Activated CD4-positive, CD25-positive, alpha-beta regulatory T cell treated with anti-CD3 and anti-CD28 coated beads, Interleukin-2, amount 50 U/mL, for 24 hours (primary cell): Measurements from ENCODE around the gene FLAD1.

Source experiments
- ATAC-seq, 2 donors: fragments of 150-1000 bp; cut with Tn5 transposase; one replicate each; pipeline ENCODE4 v1.10.0; 2021; ENCODE audit warnings: mild to moderate bottlenecking in 1 of 2, moderate library complexity in 1 of 2

FLAD1 gene

DNA sequence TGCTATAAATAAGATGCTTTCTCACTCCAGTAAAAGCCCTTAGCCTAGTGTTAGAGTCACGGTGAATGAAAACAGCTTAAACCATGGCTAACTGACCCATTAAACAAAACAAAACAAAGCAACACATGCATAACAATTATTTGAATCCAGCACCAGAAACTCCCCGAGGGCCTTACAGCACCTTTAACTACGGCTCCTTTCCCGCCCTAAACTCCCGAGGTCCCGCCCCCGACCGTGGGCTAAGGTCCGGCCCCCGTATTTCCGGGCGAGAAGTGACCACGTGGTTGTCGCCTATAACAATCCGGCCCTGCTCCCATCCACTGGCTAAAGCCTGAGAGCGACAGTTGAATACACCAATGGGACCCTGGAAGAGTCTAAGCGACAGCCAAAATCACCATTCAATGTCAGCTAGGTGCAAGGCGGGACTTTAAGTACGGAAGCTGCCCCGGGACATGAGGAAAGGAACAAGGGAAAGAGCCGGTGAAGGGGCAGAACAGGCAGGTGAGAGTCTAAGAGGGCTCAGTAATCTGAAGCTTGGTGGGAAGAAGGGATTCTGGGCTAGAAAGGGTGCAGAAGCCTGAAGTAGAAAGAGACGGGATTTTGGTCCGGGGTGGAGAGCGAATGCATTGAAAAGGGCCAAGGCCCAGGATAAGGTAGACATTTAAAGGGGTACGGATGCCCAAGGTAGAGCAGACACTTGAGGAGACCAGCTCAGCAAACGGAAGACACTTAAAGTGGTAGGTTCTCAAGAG is at the start of gene FLAD1:
FLAD1 (plus strand) TSS at position 448 of the 752 bp plus-strand sequence. CDS start 351 bp downstream, outside the sequence.
- ATAC-seq: peak; percentile 100

DNA sequence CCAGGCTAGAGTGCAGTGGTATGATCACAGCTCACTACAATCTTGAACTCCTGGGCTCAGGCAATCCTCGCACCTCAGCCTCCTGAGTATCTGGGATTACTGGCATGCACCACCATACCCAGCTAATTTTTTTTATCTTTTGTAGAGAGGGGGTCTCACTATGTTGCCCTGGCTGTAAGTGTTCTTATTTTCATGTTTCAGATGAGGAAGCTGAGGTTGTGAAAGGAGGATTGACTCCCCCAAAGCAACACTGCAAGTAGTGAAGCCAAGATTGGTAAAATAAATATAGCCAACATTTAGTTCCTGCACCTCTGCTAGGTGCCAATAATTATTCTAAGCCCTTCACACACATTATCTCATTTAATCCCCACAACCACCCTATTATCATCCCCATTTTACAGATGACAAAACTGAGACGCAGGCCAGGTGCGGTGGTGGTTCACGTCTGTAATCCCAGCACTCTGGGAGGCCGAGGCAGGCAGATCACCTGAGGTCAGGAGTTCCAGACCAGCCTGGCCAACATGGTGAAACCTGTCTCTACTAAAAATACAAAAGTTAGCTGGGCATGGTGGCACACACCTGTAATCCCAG is 48.7 kb upstream of the FLAD1 start:
- ATAC-seq: no peak

DNA sequence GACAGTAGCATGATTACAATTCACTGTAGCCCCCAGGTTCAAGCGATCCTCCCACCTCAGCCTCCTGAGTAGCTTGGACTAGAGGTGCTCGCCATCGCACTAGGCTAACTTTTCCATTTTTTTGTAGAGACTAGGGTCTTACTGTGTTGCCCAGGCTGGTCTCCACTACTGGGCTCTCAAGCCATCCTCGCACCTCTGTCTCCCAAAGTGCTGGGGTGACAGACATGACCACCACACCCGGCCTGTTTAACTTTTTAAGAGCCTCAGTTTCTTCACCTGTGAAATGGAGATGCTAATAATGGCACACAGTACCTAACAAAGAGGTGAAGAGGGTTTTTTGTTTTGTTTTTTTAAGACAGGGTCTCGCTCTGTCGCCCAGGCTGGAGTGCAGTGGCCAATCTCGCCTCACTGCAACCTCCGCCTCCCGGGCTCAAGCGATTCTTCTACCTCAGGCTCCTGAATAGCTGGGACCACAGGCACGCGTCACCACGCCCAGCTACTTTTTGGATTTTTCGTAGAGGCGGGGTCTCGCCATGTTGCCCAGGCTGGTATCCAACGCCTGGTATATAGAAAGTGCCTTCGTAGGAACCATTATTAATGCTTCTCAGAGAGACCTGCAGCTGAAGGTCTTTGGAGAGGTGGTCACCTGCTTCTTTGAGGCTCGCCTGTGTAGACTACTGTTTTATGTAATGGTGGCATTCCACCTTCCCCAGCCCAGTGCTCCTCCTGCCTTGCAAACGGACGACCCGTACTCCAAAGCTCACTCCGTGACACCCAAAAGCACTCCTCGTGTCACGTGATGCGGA is 47.2 kb upstream of the FLAD1 start:
- no peak for ATAC-seq

DNA sequence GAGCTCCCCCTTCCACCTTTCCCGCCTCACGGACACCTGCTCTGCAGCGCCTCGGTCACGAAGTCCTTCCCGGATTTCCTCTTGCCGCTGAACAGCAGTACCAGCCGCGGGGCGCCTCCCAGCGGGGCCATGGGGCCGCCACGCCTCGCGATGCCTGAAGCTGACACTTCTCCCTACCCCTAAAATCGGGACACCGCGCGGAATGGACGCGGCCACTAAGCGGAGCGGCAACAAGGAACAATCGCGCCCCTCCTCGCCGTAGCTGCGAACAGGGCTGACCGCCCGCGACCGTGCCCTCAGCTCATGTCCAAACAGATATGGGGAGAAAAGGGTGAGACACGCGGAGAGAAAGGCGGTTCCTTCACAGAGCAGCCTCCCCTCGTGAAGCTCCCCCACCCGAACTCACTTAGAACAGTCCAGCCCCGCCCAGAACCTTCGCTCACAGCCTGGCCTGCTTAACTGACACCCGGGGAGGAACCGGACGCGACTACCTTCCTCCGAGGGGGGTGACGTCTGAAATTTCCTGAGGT is 46.5 kb upstream of the FLAD1 start, which contains the start of gene PMVK:
PMVK (minus strand) TSS at position 165 of the 530 bp plus-strand sequence; CDS start at position 131, 34 bp downstream.
- ATAC-seq: peak; percentile 84 to 89

DNA sequence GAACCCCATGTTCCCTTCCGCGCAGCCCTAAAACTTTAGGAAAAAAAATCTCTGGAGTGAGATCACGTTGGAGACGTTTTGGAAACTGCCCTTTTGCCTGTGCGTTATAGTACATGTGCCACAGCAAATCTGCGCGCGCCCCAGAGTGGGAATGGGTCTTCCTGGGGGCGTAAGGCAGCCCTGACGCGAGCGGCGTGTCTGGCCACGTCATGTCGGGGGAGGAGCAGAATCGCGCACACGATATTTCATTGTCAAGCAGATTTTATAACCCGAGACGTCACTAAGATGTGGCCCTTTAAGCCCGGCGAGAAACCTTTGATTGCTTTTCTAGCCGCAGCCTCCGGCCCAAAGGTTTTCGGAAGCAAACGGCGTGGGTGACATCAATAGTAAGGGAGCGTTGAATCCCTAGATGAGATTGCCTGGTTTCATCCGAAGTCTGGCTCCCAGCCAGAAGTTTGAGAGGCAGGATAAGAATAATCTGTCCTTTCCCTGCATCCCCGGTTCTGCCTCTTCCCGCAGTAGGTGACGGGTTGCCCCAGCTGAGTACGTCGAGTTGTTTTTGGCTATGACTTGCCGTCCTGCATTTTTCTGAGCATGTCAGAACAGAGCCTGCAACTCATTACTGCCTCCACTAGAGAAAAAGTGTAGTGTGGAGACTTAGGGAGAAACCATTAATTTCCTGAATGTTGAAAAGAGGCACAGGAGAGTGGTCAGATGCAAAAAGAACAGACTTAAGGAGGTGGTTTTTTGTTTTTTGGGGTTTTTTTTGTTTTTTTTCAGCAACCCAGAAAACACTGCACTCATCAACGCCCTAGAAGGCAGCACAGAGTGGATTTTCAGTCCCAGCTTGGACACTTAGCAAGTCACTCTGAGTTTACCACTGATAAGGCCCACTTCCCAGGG is 45.8 kb upstream of the FLAD1 start:
- ATAC-seq: peak; percentile 77

DNA sequence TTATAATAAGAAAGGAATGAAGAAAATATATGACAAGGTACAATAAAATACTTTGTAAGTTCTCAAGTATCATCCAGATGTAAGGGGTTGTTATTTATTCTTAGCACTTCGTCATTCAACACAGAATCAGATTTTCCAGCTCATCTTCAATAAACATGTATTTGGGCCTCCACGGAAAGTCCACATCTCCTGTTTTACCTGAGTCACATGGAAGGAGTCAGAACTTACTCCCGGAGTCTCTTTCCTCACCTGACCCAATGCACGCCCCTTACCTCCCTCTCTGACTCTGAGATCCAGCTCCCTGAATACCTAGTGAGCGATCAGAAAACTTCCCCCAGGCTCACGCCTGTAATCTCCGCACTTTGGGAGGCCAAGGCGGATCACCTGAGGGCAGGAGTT is 45.2 kb upstream of the FLAD1 start:
- ATAC-seq: no peak

DNA sequence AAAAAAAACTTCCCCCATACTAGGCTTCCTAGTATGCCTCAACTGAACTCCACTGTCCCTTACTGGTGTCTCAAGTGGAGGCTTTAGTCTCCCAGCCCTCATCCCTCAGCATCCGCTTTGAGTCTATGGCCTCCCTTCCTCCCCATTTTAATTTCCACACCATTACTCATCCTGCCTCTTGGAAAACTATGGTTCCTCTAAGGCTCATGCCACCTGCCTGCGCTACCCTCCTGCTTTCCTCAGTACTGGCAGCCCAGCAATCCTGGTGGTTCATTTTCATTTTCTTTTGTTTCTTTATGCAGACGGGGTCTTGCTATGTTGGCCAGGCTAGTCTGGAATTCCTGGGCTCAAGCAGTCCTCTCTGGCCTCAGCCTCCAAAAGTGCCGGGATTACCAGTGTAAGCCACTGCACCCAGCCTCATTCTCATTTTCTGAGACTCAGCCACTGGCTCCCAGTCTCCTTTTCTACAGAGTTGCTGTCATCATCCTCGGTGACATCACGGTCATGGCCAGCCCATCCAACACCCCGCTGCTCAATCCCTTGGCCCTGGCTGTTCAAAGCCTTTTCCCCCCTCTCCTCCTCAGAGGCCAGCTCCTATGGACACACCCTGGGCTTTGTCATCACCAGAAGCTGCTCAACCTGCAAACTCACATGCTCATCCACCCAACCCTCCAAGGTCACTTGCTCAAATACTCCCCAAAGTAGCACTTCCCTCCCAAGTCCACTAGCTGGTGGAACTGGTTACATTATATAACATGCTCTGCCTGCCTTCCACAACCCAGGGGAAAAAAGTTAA is 44.3 kb upstream of the FLAD1 start:
- no peak for ATAC-seq

DNA sequence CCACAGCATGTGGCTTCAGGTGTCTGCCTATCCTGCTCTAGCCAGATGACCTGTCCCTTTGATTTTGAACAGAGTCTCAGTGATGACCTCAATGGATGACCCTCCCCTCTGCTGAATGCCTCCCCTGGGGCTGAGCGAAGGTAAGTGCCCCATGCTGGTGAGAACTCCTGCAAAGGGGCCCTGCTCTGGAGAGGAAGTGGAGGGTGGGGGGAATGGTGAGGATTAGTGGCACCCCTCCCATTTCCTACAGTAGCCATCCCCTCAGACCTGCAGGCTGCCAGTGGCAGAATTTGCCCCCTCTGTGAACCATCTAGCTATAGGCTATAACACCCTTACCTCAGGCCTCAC is 43.0 kb upstream of the FLAD1 start:
- ATAC-seq: no peak

DNA sequence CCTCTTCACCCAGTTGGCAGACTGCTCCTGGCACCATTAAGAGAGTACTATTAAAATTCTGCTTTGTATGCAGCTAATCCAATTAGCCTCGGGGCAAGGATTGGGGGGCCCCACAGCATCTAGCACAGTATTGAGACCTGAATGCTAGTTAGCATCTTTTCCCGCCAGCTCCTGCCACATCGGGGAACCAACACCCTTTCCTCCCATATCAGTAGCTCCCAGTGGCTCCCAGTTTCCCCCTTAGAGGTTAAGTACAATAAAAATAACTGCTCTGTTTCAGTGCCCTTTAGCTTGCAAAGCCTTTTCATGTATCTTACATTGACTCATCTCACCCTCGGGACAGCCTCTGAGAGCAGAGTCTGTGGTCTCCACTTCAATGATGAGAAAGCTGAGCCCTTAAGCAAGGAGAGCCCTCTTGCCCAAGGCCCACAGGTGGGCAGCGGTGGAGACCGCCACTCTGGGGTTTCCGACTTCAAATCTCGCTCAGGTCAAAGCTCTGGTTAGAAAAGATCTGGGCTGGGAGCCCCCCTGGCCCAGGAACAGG is 42.4 kb upstream of the FLAD1 start:
- ATAC-seq: peak in 1 of 2 donors; percentile 11

DNA sequence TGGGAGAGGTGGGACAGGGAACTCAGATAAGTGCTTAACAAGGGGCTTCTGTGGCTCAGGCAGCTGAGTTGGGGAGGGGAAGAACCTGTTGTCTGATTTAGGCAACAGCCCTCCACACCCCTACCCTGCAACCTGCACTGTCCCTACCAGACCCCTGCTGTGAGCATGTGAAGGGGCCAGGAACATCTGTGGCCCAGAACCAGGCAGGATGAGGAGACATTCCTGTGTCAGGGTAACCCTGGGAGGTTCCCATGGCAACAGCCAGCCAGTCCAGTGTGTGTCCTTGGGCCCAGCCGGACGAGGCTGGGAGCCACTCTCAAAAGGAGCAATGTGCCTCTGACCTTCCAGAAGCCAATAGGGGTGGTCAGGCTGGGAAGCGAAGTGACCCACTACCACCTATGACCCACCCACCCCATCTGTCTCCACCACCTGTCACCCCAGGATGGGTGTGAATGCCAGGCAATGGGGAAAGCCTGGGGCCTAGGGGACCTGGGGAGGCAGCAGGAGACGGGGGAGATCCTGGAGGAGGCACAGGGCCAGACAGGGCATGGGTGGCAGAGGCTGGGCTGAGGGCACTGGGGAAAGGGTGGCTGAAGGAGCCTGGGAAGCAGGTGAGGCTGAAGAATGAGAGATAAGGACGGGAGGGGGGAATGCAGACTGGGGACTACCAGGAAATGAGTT is 41.7 kb upstream of the FLAD1 start:
- ATAC-seq: no peak

DNA sequence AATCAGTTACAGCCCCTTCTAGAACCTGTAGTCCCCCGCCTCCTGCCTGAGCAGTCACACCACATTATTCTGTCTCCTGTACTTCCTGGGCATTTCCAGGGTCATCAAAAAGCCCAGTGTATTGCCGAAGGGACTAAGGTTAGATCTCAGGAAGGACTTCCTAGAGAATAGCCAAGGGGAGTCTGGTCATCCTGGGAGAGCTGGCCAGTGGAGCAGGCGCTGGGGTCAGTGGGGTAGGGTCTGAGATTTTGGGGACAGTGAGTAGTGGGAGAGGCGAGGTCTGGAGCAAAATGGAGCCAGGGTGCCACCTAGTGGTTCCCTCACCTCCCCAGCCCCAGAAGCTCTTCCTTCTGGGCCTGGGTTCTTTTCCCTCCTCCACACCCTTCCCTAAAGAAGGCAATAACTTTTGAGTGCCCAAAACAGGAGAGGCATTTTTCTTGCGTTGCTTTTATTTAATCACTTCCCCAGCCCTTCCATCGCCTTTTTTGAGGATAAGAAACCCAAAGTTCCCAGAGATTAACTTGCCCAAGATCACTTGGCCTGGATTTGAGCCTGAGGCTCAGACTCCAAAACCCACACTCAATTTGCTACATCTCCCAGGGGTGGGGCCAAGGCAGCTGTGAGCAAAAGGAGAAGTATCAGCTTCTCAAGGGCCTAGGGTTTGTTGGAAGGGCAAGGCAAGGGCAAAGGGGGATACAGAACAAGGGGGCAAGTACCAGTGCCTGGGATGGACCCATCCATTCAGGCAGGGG is 39.3 kb upstream of the FLAD1 start:
- peak in 1 of 2 donors; percentile 40 for ATAC-seq

DNA sequence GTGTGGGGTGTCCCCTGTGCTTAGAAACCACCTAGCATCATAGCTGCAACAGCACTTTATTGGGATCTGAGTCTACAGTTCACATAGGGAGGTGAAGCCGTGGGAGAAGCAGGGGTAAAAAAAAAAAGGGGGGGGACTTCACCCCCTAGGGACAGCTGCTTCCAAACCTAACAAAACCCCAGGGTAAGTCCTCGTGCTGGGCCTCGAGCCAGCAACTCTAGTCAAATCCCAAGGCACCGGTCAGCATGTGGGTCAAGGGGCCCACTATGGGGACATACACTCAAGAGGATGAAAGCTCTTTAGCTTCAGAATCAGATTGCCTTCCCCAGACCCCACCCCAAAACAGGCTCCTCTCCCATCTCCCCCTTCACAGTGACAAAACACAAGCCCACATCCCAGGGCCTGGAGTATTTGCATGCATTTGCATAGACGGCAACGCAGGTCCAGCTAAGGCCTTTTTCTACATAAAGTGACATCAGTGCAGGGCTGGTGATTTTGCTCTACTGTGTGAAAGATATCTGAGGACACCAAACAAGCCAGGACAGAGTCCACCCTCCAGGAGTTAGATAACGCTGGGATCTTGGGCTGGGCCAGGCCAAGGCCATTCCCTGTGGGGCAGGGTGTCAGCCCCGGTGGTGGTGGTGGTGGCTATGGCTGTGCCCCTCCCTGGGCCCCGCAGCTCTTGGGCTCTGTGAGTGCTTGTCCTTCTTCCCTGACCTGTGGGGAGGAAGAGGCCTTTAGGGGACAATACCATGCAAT is 38.6 kb upstream of the FLAD1 start:
- no peak for ATAC-seq

DNA sequence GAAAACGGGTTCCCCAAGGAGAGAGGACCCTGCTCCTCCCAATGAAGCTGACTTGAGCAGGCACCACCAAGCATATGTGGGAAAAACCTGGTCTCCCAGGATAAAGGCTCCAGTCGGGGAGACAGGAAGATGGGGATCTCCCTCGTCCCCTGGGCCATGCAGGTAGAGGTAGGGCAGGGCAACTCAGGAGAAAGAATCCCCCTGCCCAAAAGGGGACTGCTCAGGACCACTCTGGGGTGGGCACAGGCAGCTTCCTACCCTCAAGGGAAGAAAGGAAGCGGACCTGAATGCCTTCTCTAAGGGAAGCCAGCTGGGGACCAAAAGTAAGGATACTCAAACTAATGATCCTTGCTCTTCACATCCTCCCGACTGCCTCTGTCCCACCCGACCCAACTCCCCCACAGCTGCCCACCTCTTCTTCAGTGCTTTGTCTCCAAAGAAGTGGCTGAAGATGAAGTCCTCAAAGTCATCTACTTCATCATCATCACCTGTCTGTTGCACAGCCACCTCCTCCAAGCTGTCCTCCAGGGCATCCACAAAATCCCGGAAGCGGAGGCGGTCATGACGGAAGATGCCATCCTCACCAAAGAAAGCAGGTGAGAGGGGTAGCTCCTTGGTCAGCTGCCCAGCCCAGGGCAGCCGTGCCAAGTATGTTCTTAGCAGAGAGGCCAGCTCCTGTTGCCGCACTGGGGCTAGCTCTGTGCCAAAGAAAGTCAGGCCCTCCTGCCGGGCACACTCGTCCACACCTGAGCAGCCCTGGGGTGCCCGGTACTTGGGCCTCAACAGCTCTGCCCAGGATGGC is 37.8 kb upstream of the FLAD1 start:
- no peak for ATAC-seq

DNA sequence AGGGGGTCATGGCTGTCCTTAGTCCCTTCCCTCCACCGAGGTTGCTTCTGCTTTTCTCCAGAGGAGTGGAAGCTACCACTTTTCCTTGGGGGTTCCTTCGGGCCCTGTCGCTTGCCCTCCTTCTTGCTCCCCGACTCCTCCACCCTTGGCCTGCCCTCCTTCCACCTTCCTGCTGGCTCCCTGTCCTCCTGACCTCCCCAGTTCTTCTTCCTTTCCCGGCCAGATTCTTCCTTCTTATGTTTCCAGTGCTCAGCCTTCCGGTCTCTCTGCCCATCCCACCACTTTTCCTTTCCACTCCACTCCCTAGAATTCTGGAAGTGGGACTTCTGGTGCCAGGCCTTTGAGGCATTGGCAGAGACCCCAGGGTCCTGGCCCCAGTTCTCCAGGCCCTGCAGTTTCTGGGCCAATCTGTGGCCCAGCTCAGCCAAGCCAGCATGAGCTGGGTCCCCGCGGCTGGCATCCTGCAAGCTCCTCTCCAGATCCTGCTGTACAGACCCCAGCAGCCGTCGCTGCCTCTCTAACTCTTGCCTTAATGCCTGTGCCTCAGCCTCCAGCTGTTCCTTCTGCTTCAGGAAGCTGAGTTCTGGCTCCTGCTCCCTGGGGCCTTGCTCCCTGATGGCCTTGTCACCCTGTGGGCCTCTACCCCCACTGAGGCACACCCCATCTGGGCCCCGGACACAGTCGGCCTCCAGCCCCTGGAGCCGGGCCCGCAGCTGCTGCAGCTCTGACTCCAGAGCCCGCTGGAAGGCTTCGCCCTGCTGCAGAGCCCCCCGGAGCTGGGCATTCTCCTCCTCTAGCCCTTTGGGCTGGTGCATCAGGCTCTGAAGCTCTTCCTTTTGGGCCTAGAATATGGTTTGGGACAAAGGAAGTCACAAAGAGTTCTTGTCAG is 36.9 kb upstream of the FLAD1 start:
- ATAC-seq: no peak

DNA sequence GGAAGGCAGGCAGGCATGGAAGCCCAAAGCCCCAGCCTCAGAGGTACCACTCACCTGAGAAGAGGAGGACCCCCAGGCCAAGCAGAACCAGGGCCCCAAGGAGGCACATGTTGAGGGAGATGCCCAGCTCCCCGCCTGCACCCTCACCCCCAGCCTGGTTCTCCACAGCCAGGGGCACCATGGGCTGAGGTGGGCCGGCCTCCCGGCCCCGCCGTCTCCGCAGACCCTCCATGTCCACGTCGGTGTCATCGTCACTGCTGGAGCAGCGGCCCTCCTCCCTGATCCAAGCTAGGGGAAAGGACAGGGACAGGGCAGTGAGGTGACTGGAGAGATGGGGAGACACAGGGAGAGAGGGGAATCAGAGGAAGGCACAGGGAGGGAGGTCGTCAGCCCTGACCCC is 35.1 kb upstream of the FLAD1 start:
- no peak for ATAC-seq

DNA sequence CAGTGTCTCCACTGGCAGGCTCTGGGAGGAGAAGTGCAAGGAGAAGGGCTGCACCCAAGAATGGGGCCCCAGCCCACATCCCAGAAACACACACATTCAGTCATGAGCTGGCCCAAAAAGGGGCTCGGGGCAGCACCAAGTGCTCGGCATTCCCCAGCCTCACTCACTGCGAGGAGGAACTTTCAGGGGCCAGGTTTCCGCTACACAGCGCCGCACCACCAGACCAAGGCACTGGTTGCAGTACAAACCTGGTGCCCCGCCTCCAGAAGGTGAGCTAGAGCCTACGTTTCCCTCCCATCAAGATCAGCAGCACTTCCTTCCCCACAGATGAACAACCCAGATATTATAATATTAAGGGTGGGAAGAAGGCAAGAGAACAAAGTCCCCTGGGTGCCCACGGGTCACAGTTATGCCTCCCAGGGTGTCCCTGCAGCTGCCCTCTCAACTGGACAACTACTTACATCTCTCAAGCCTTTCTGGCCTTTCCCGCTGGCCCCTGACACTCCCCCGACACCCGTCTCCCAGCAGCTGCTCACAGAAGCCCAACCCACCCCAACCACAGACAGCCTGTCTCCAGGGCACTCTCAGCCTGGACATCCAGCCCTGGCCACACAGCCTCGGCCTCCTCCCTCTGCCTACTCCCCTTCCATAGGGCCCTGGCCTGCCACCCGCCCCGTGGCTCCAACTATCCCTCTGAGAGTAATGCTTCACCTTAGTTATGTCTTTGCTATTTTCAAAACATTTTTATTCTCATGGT is 31.1 kb upstream of the FLAD1 start:
- peak; percentile 44 to 54 for ATAC-seq
